Body of pancreas (tissue), 4 donors: Measurements from ENCODE around the gene CDC42EP4. TPM values are rescaled to one million over a fixed set of nuclear protein-coding genes. Genes with fewer than 3 reads are reported as not detected.

Experiments
- ATAC-seq: fragments of 150-250 bp; one replicate; pipeline ENCODE4 v1.9.1; 2016
- DNase-seq, 4 donors: peaks; one replicate each; pipeline ENCODE4 v3.0.0-alpha.2; 2019
- H3K27ac ChIP-seq, 4 donors: fragments of 200-600 bp; sonication (generic); 1 replicate in 3 of 4; 2 replicates in 1 of 4; pipeline versions ENCODE4 v1.5.1 to v1.6.1; 2016 to 2019; ENCODE audit warnings: mild to moderate bottlenecking in 1 of 4, mixed read lengths in 1 of 4, moderate library complexity in 1 of 4
- H3K27me3 ChIP-seq, 2 donors: fragments of 200-600 bp; sonication (generic); one replicate each; pipeline ENCODE4 v1.6.0; 2016; ENCODE audit warnings: mild to moderate bottlenecking in 1 of 2
- H3K36me3 ChIP-seq, 2 donors: fragments of 200-600 bp; sonication (generic); replicated peaks in 1 of 2; 2 replicates each; pipeline ENCODE4 v1.5.1; 2016; ENCODE audit warnings: low read depth in 2 of 2; ENCODE audit not compliant: insufficient read depth in 1 of 2
- H3K4me1 ChIP-seq: fragments of 200-600 bp; sonication (generic); one replicate; pipeline ENCODE4 v1.6.0; 2016
- H3K4me3 ChIP-seq, 2 donors: fragments of 200-600 bp; sonication (generic); 1 replicate in 1 of 2; 2 replicates in 1 of 2; pipeline ENCODE4 v1.5.1; 2016 to 2019
- H3K9me3 ChIP-seq, 3 donors: fragments of 200-600 bp; sonication (generic); 1 replicate in 2 of 3; 2 replicates in 1 of 3; pipeline ENCODE4 v1.5.1; 2016
- CTCF ChIP-seq, 7 experiments: fragments of 450-650 bp in 4 of 7; fragments of 200-600 bp in 3 of 7; sonication (generic) in 3 of 7; IDR thresholded peaks; one replicate each; pipeline ENCODE4 v1.5.1; 2016 to 2019; ENCODE audit warnings: antibody characterized with exemption in 7 of 7
- POLR2A ChIP-seq, 3 donors: fragments of 450-650 bp; IDR thresholded peaks; one replicate each; pipeline ENCODE4 v1.6.1; 2016; ENCODE audit warnings: antibody characterized with exemption in 3 of 3, mild to moderate bottlenecking in 2 of 3
- WGBS, 2 donors: methylation state at CpG; one replicate each; pipeline ENCODE4 v1.1.5; 2017; 5-methylcytosine and 5-hydroxymethylcytosine counted together
- intact Hi-C: fragments of 100-400 bp; cut with DNase I; formaldehyde crosslinking; loops from one replicate; pipeline ENCODE4 v1.15.1; 2023
- total RNA-seq, 2 donors: library from RNA; depleted of rRNA; stranded (reverse); fragments of >200 nt; gene quantifications; one replicate each; pipeline ENCODE4 v1.1.0, GENCODE V29; 2016

Gene CDC42EP4
- total RNA-seq, 2 donors from 2014 or later, result 47.0 to 60.6 TPM

GRCh38 chr17:73280191-73280590 lies 31.6 kb downstream of the CDC42EP4 start:
- H3K4me1 ChIP-seq, result peaks cover 54% of the 10 kb centered on the region
- TF ChIP-seq POLR2A (IDR thresholded peaks at IDR 0.05) (no peak), CTCF (IDR thresholded peaks at IDR 0.05) (no peak)
- H3K27me3 ChIP-seq, result no peaks in the 10 kb centered on the region
- intact Hi-C loops, result no loop called here
- H3K9me3 ChIP-seq, result no peaks in the 10 kb centered on the region
- H3K36me3 ChIP-seq, result peaks cover 8 to 9% of the 10 kb centered on the region in 2 donors
- peak overlapping the region; percentile 52 to 82 (median 78) for H3K27ac ChIP-seq
- no peak for DNase-seq
- 94 to 97% methylated on average over 11 to 12 of the region's 12 CpGs for WGBS, 2 donors
- ATAC-seq, result no peak
- H3K4me3 ChIP-seq, result no peak overlapping the region

- H3K9me3 ChIP-seq, result no peaks in the 10 kb centered on the region
- H3K4me3 ChIP-seq, result no peak overlapping the region
- peak overlapping the region; percentile 52 to 82 (median 78) for H3K27ac ChIP-seq
- H3K27me3 ChIP-seq, result no peaks in the 10 kb centered on the region
- TF ChIP-seq POLR2A (IDR thresholded peaks at IDR 0.05), result no peak
- TF ChIP-seq CTCF (IDR thresholded peaks at IDR 0.05), result peak in 2 of 7 experiments; percentile 5 to 24
- ATAC-seq, result no peak
- peak in 2 of 4 donors; percentile 56 for DNase-seq
- WGBS, 2 donors, result 45 to 52% methylated on average over 4 to 7 of the region's 7 CpGs
- peaks cover 3 to 4% of the 10 kb centered on the region in 2 donors for H3K36me3 ChIP-seq
- peaks cover 51% of the 10 kb centered on the region for H3K4me1 ChIP-seq
- intact Hi-C loops, result no loop called here
Observed at GRCh38 chr17:73279704-73280103, 32.1 kb downstream of the CDC42EP4 start.

GRCh38 chr17:73278465-73279453 lies 33.0 kb downstream of the CDC42EP4 start:
- intact Hi-C loops, result no loop called here
- TF ChIP-seq CTCF (IDR thresholded peaks at IDR 0.05), result no peak
- TF ChIP-seq POLR2A (IDR thresholded peaks at IDR 0.05), result peak in 1 of 3 donors; percentile 17
- Histone ChIP-seq H3K9me3 (no peaks in the 10 kb centered on the region), H3K4me1 (peaks cover 51% of the 10 kb centered on the region), H3K27me3 (no peaks in the 10 kb centered on the region), H3K36me3 (peaks cover 0 to 3% of the 10 kb centered on the region in 2 donors), H3K27ac (peak overlapping the region; percentile 78 to 88 (median 80)), H3K4me3 (no peak overlapping the region)
- peak; percentile 50 for ATAC-seq
- 14 to 17% methylated on average over 14 of the region's 14 CpGs for WGBS, 2 donors
- peak; percentile 48 to 57 (median 52) for DNase-seq

- Histone ChIP-seq H3K9me3 (no peaks in the 10 kb centered on the region), H3K27me3 (no peaks in the 10 kb centered on the region), H3K4me3 (no peak overlapping the region), H3K36me3 (no peaks in the 10 kb centered on the region), H3K27ac (peak overlapping the region; percentile 78 to 88 (median 80)), H3K4me1 (peaks cover 51% of the 10 kb centered on the region)
- intact Hi-C loops, result no loop called here
- 14 to 22% methylated on average over 5 to 6 of the region's 7 CpGs for WGBS, 2 donors
- peak; percentile 56 to 77 (median 74) for DNase-seq
- peak; percentile 69 for ATAC-seq
- TF ChIP-seq CTCF (IDR thresholded peaks at IDR 0.05), result no peak
- no peak for TF ChIP-seq POLR2A (IDR thresholded peaks at IDR 0.05)
Observed at GRCh38 chr17:73278049-73278464, 33.7 kb downstream of the CDC42EP4 start.
